H1 (cell line): ENCODE results near the gene BEST1. TPM values are rescaled to one million over a fixed set of nuclear protein-coding genes. Genes with fewer than 3 reads are reported as not detected.

Experiments used
- ASH2L ChIP-seq: fragments of 200-600, 300-600 bp; sonication (generic); IDR thresholded peaks from one replicate; pipeline ENCODE4 v1.7.1; 2017; ENCODE audit warnings: low read length
- GTF2F1 ChIP-seq: IDR thresholded peaks from 2 replicates; pipeline ENCODE4 v1.6.1; 2012; ENCODE audit warnings: low read depth, low read length, improper control_type of control experiment, borderline replicate concordance
- JUND ChIP-seq: IDR thresholded peaks from 2 replicates; pipeline ENCODE4 v1.6.1; 2011; ENCODE audit warnings: mild to moderate bottlenecking, improper control_type of control experiment, low read length
- KDM5A ChIP-seq: fragments of 200-600 bp; IDR thresholded peaks from 2 replicates; pipeline ENCODE4 v1.7.1; 2012; ENCODE audit warnings: mild to moderate bottlenecking, low read length, inconsistent platforms, mixed read lengths
- RBBP5 ChIP-seq: IDR thresholded peaks from 2 replicates; pipeline ENCODE4 v1.7.1; 2012; ENCODE audit warnings: low read depth, mild to moderate bottlenecking, inconsistent platforms, low read length, moderate library complexity, borderline replicate concordance
- SIRT6 ChIP-seq: IDR thresholded peaks from one replicate; pipeline ENCODE4 v1.7.1; 2012; ENCODE audit warnings: low read length, inconsistent platforms
- SP2 ChIP-seq: IDR thresholded peaks from 2 replicates; pipeline ENCODE4 v1.6.1; 2012; ENCODE audit warnings: mild to moderate bottlenecking, low read length, inconsistent platforms
- SUZ12 ChIP-seq: fragments of 200-600 bp; sonication (generic); IDR thresholded peaks from 2 replicates; pipeline ENCODE4 v1.6.1; 2012; ENCODE audit warnings: mild to moderate bottlenecking, inconsistent platforms, low read length, moderate library complexity, mixed read lengths
- polyA plus RNA-seq, 7 experiments: library from polyadenylated mRNA; depleted of rRNA in 3 of 7; stranded (reverse) in 5 of 7; unstranded in 2 of 7; fragments of >200 nt in 5 of 7; fragments of 200-250 nt in 2 of 7; gene quantifications; 1 replicate in 5 of 7; 2 replicates in 1 of 7; 4 replicates in 1 of 7; pipeline versions ENCODE4 v1.2.1 to v1.2.3, GENCODE V29; 2011 to 2013; ENCODE audit warnings: missing spikeins in 2 of 7, mixed read lengths in 2 of 7
- total RNA-seq: library from RNA; stranded (reverse); fragmentation: NEBNext Ultra II Directional; extraction: Animal tissue kit (Norgen Biotek cat#: 25700); gene quantifications from 2 replicates; pipeline ENCODE4 v1.2.1, GENCODE V29; 2021

BEST1 gene
- total and polyA plus RNA-seq, 2 of the 8 experiments (the other 6 are each of a cell fraction or from before 2014, with no cell fraction given): 0.22 to 0.62 TPM

DNA sequence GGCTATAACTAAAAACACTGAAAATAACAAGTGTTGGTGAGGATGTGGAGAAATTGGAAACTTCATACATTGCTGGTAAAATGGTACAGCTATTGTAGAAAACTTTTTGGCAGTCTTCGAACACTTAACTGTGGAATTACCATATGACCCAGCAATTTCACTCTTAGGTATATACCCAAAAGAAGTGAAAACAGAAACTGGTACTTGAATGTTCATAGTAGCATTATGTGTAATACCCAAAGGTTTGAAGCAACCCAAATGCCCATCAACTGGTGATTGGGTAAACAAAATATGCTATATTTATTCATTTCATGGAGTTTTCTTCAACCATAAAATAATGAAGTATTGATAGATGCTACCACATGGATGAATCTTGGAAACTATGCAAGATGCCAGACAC, 58.0 kb downstream of the BEST1 start (continued):
- TF ChIP-seq SUZ12: no peak
- TF ChIP-seq JUND: no peak
- no peak for TF ChIP-seq KDM5A
- TF ChIP-seq ASH2L: no peak
- TF ChIP-seq SP2: no peak
- no peak for TF ChIP-seq RBBP5
- TF ChIP-seq SIRT6: no peak
- no peak for TF ChIP-seq GTF2F1
